Glomerular visceral epithelial cell (primary cell): ENCODE results near the gene FAM117B.
"Not testable (repeated sequence)": the region's sequence is repeated elsewhere in the genome, so short reads cannot be mapped to it uniquely, and the experiment has no call there.

Experiments used
- DNase-seq: peaks from one replicate; pipeline ENCODE4 v3.0.0-alpha.2; 2016; ENCODE audit errors: extremely low spot score

Gene FAM117B

DNA sequence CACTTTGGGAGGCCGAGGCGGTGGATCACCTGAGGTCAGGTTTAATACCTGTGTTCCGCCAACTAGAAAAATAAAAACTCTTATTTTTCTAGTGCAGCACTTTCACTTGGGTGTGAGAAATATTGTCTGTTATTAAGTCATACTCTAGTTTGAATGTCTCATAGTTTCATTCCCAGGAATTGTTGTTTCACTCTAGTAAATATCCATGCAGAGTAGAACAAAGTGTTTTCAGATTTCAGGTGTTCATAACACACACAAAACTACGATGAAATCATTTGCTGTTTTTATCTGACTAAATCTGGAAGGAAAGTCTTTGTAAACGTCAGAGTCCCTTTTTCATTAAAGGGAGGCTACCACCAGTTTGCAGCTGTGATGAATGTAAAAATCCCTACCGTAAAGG lies 4.0 kb downstream of the FAM117B start:
- no peak for DNase-seq

GRCh38 chr2:202639231-202639630 lies 4.5 kb downstream of the FAM117B start:
- no peak for DNase-seq

DNA sequence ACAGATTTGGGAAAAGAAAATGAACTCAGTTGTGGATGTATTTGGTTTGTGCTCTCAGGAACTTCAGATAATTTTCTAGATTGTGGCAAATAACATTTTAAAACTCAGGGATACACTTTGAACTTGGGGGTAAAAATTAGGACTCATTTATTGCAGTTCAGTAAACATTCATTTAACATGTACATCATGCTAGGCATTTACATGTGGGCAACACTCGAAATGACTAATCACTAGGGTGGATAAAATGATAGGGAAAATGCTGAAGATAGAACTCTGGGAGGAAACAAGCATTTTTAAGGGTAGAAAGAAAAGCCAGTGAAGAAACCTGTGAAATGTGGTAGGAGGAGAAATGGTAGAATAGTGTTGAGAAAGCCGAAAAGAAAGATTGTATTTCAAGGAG lies 7.8 kb downstream of the FAM117B start:
- no peak for DNase-seq

DNA sequence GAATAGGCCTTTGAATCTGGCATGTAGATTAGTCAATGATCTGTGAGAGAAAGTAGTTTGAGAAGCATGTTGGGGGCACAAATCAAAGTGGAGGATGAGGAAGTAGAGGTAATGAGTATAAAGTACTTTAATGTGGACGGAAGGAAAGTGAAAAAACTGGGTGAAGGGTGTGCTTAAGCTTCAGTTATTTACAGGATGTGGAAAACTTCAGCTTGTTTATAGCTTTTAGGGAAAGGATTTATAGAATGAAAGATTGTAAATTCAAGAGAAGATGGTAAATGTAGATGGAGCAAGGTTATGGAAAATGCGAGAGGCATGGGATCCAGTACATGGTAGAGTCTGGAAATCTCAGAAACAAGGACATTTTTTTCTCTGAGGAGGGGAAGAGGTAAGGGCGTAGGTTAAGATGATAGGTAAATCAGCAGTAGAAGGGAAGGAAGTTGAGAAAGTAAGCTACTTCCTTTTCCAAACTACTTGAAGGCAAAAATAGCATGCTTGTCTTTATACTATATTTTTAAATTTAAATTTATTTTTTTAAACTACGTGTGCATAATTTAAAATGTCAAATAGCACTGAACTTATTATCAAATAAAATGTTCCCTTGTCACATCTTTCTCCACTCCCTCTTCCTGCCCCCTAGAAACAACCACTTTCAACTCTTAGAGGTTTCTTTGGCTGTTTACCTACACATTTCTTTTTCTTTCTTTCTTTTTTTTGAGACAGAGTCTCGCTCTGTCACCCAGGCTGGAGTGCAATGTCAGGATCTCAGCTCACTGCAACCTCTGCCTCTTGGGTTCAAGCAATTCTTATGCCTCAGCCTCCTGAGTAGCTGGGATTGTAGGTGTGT lies 8.5 kb downstream of the FAM117B start:
- DNase-seq, result no peak

DNA sequence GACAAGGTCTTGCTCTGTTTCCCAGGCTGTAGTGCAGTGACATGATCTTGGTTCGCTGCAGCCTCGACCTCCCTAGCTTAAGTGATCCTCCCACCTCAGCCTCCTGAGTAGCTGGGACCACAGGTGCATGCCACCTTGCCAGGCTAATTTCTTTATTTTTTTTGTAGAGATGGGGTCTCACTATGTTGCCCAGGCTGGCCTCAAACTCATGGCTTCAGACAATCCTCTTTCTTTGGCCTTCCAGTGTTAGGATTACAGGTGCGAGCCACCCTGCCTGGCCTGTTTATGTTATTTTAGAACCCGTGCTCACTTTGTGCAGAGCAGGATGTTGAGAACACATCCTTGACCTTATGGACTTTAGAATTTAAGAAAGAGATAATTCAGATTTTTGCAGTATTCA lies 17.4 kb downstream of the FAM117B start:
- no peak for DNase-seq

DNA sequence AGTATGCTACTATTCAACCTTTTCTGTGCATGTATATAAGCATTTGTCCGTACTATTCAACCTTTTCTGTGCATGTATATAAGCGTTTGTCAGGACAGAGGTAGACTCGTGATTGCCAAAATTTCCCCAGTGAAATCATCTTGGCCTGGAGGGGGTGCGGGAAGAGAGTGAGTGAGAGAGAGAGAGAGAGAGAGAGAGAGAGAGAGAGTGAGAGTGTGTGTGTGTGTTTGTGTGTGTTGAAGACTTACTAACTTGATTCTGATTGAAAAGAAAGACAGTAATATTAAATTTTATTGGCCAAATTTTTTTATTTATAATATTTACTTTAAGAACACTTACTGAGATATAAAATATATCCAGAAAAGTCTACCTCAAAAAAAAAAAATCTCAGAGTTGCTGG lies 19.1 kb downstream of the FAM117B start:
- DNase-seq, result no peak

GRCh38 chr2:202657876-202658275 lies 23.1 kb downstream of the FAM117B start:
- no peak for DNase-seq

DNA sequence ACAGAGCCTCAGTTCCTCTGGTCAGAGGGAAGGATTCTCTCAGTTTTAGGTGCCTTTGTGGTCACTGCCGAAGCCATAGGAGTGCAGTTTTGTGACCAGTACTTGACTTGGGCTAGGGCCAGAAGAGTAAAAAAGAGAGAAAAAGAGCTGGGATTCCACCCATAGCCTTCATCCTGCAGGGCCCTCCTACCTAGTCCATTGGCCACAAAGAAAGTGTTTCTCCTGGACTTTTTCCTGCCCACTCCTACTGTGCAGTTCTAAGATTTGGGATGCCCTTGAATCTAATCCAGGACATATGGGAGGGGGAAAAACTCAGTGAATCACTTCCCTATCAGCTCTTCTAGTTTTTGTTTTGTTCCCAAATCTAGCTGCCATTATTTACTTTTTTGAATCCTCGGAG lies 26.0 kb downstream of the FAM117B start:
- no peak for DNase-seq

DNA sequence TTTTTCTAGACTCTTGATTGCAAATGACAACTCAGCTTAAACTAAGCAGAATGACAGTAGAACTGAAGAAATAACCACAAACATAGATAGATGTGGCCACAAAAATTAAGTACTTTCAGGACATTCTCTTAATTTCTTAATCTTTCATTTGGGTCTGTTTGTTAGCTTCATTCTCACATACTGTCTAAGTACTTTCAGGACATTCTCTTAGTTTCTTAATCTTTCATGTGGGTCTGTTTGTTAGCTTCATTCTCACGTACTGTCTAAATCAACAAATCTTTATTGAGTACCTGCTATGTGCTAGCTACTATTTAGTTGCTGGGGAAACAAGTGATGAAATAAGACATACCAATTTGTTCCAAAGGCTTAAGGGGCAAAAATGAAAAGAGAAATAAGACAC lies 35.1 kb downstream of the FAM117B start:
- DNase-seq, result no peak

DNA sequence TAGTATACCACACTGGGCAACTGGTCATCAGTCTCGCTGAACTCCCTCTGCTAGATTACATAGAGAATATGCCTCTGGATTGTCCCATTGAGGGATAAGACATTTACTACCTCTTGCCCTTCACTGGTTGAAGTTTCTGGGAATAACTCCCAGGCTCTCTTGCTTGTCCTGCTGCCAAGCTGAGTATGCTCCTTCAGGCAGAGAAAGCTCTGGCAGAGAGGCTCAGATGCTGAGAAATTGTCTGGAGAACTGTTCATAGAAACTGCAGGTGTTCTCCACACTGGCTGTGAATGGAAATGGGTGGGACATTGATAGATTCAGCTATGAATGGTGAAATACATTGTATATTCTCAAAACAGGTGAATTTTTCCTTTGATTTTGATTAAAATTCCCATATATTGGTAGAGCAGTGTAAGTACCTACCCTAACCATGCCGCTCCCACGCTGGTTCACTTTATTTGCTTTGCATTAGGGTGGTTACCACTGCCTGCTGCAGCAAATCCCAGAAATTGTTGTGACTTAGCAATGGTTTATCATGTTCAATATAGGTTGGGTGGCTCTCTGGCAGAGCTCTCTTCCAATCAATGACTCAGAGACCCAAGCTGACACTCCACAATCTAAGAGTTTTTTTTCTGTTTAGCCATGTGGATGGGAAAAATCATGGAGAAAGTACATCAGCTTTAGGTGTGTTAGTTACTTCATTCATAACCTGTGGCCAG lies 36.7 kb downstream of the FAM117B start:
- DNase-seq, result no peak

GRCh38 chr2:202675097-202675496 lies 40.3 kb downstream of the FAM117B start:
- DNase-seq, result not testable (repeated sequence)

DNA sequence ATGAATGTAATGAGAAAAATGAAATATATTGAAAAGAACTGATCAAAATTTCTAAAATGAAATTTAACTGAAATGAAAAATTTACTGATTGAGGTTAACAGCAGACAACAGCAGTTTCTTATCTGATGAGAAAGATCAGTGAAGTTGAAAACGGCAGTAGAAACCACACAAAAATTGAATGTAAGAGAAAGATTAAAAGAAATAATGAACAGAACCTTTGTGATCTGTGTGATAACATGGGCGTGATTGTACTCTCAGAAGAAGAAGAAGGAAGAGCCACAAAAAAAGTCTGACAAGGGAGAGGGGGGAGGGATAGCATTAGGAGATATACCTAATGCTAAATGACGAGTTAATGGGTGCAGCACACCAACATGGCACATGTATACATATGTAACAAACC lies 45.2 kb downstream of the FAM117B start:
- DNase-seq, result no peak

- DNase-seq, result no peak
Observed at GRCh38 chr2:202680512-202680911, 45.7 kb downstream of the FAM117B start.

DNA sequence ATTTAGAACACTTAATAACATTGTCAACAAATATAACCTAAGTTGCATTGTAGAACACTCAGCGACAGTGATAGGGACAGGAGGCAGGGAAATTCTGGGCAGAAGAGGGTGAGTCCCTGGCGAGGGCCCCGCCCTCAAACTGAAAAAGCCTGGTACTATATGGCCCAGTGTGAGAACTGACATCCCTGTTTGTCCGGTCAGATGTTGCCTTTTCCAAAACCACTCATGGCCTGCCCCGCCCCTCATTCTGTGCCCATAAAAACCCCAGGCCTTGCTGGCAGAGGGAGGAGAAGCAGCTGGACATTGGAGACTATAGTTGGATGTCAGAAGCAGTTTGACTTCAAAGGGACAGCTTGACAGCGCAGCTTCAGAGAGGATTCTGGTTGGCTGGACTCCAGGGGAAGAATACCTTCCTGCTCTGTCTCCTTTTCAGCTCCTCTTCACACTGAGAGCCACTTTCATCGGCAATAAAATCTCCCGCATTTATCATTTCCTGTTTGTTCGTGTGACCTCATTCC lies 47.0 kb downstream of the FAM117B start:
- no peak for DNase-seq

- DNase-seq, result no peak
Observed at GRCh38 chr2:202682274-202682673, 47.5 kb downstream of the FAM117B start.

- DNase-seq, result no peak
Observed at GRCh38 chr2:202687276-202687675, 52.5 kb downstream of the FAM117B start.

GRCh38 chr2:202689459-202689858 lies 54.7 kb downstream of the FAM117B start:
- no peak for DNase-seq

DNA sequence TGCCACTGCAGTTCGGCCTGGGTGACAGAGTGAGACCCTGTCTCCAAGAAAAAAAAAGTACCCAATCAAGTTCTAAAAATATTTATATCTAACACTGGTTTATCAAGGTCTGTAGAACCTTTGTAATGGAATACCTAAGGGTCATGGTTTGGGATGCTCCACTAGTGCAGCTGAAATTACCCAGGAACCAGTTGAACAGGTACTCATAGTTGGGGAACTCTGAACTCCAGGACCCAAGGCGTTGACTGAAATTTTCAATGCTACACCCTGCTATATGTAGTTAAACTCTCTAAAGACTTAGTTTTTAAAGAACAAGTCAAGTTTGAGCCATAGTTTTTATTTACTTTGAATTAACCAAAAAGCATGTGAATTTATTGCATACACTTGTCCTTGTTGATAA lies 55.1 kb downstream of the FAM117B start:
- DNase-seq, result no peak

- DNase-seq, result no peak
Observed at GRCh38 chr2:202690321-202690900, 55.6 kb downstream of the FAM117B start.

- DNase-seq, result no peak
Observed at GRCh38 chr2:202693503-202693902, 58.7 kb downstream of the FAM117B start.

GRCh38 chr2:202695166-202695565 lies 60.4 kb downstream of the FAM117B start:
- no peak for DNase-seq

GRCh38 chr2:202700075-202700901 lies 65.5 kb downstream of the FAM117B start:
- no peak for DNase-seq
